GM12878 (cell line): ENCODE results near the gene ARHGEF3. TPM values are rescaled to one million over a fixed set of nuclear protein-coding genes. Genes with fewer than 3 reads are reported as not detected.

Source experiments
- ATAC-seq: fragments of 200-7000 bp; cut with Tn5 transposase; 3 replicates; pipeline ENCODE4 v1.9.1; 2020; ENCODE audit warnings: mild to moderate bottlenecking, moderate library complexity
- BruUV-seq: library from RNA; stranded (reverse); fragments of 400-500 nt; replicated peaks from 2 replicates; lab custom pipeline; 2021; lab: Mats Ljungman, UMichigan
- CTCF ChIA-PET: fragments of 300-600 bp; sonication (Branson Sonifier 250); formaldehyde crosslinking; extraction: SDS; loops from one replicate; lab custom pipeline; 2021; ENCODE audit warnings: inconsistent platforms; lab: Yijun Ruan, JAX
- POLR2A ChIA-PET: fragments of 350-600 bp; formaldehyde crosslinking; extraction: SDS; loops from one replicate; lab custom pipeline; 2021; ENCODE audit warnings: inconsistent platforms; lab: Charles Lee
- RAD21 ChIA-PET: fragments of 300-600 bp; sonication (Branson Sonifier 250); formaldehyde crosslinking; loops from one replicate; lab custom pipeline; 2023; ENCODE audit warnings: antibody characterized with exemption; ENCODE audit not compliant: unreplicated experiment; lab: Charles Lee
- SMC1A ChIA-PET: fragments of 300-600 bp; sonication (Branson Sonifier 250); formaldehyde crosslinking; loops from one replicate; lab custom pipeline; 2023; ENCODE audit not compliant: unreplicated experiment, uncharacterized antibody; lab: Charles Lee
- DNase-seq: peaks from one replicate; pipeline ENCODE4 v3.0.0-alpha.2; 2011; ENCODE audit warnings: low read depth, low spot score
- FAIRE-seq: peaks from 3 replicates; lab custom pipeline; 2011; peaks lifted over from hg19 to GRCh38; lab: Jason Lieb, UNC
- H2AFZ ChIP-seq: 2 replicates; pipeline ENCODE4 v1.6.0; 2011; ENCODE audit warnings: low read depth, low read length, control low read depth; ENCODE audit not compliant: control insufficient read depth
- H3K27ac ChIP-seq: 2 replicates; pipeline ENCODE4 v1.5.1; 2011; ENCODE audit warnings: control low read depth; ENCODE audit not compliant: control insufficient read depth, insufficient read depth
- H3K27me3 ChIP-seq, 2 experiments: replicated peaks in 1 of 2; 2 replicates each; pipeline versions ENCODE4 v1.6.0 to v1.6.1; 2011; ENCODE audit warnings: low read length in 1 of 2; ENCODE audit not compliant: control insufficient read depth in 2 of 2, insufficient read depth in 2 of 2
- H3K36me3 ChIP-seq, 2 experiments: 2 replicates each; pipeline ENCODE4 v1.5.1; 2011; ENCODE audit warnings: low read length in 1 of 2; ENCODE audit not compliant: control insufficient read depth in 2 of 2, insufficient read depth in 2 of 2
- H3K4me1 ChIP-seq: 2 replicates; pipeline ENCODE4 v1.6.1; 2011; ENCODE audit warnings: mild to moderate bottlenecking, low read length, moderate library complexity, mixed read lengths; ENCODE audit not compliant: control insufficient read depth, insufficient read depth
- H3K4me2 ChIP-seq: 2 replicates; pipeline ENCODE4 v1.6.0; 2011; ENCODE audit warnings: control low read depth; ENCODE audit not compliant: control insufficient read depth, insufficient read depth
- H3K4me3 ChIP-seq: fragments of 200-600 bp; sonication (generic); 2 replicates; pipeline ENCODE4 v1.5.1; 2016
- H3K79me2 ChIP-seq: 2 replicates; pipeline ENCODE4 v1.6.0; 2011; ENCODE audit warnings: low read length; ENCODE audit not compliant: control insufficient read depth, insufficient read depth
- H3K9ac ChIP-seq: 2 replicates; pipeline ENCODE4 v1.8.0; 2011; ENCODE audit warnings: low read length, control low read depth, mixed read lengths; ENCODE audit not compliant: control insufficient read depth, insufficient read depth
- H3K9me3 ChIP-seq: replicated peaks from 3 replicates; pipeline ENCODE4 v1.5.1; 2011; ENCODE audit warnings: mild to moderate bottlenecking, low read length; ENCODE audit not compliant: control insufficient read depth, insufficient read depth
- H4K20me1 ChIP-seq: 2 replicates; pipeline ENCODE4 v1.6.0; 2011; ENCODE audit not compliant: control insufficient read depth, insufficient read depth
- IKZF1 ChIP-seq: fragments of 450-650 bp; conservative IDR thresholded peaks from 2 replicates; pipeline ENCODE4 v1.6.1; 2017; ENCODE audit warnings: antibody characterized with exemption, mild to moderate bottlenecking
- PAX5 ChIP-seq: IDR thresholded peaks from 2 replicates; pipeline ENCODE4 v1.6.1; 2011; ENCODE audit warnings: low read depth, low read length, borderline replicate concordance
- POLR2A ChIP-seq: IDR thresholded peaks from 2 replicates; pipeline ENCODE4 v1.6.1; 2011; ENCODE audit warnings: low read depth, mild to moderate bottlenecking, low read length
- SPI1 ChIP-seq: IDR thresholded peaks from 2 replicates; pipeline ENCODE4 v1.6.1; 2011; ENCODE audit warnings: low read depth, mild to moderate bottlenecking, low read length, moderate library complexity, borderline replicate concordance; ENCODE audit not compliant: insufficient read depth
- TARDBP ChIP-seq: IDR thresholded peaks from 2 replicates; pipeline ENCODE4 v1.6.1; 2016; ENCODE audit warnings: borderline replicate concordance
- ZSCAN29 ChIP-seq: fragments of 450-650 bp; IDR thresholded peaks from 2 replicates; pipeline ENCODE4 v1.6.1; 2017; ENCODE audit warnings: mild to moderate bottlenecking, moderate library complexity
- WGBS: methylation state at CpG from one replicate; pipeline ENCODE4 v1.1.6; 2016; ENCODE audit warnings: low lambda C conversion rate; ENCODE audit not compliant: insufficient replicate concordance, insufficient coverage; ENCODE audit errors: missing lambda C conversion rate; 5-methylcytosine and 5-hydroxymethylcytosine counted together
- in situ Hi-C: fragments of 300-500 bp; cut with MboI; formaldehyde crosslinking; loops from 9 replicates; pipeline ENCODE4 v1.14.3; 2018; ENCODE audit warnings: mixed read lengths
- intact Hi-C: fragments of 100-400 bp; cut with micrococcal nuclease; formaldehyde crosslinking; loops from one replicate; pipeline ENCODE4 v1.14.2; 2022; ENCODE audit not compliant: unreplicated experiment
- polyA plus RNA-seq, 11 experiments: library from polyadenylated mRNA; depleted of rRNA in 4 of 11; unstranded in 6 of 11; stranded (reverse) in 5 of 11; fragments of >200 nt; fragmentation: Nextera tagmentation in 4 of 11; fragmentation: Illumina TruSeq in 1 of 11; extraction: Ambion mirVana in 4 of 11; extraction: Trizol in 1 of 11; gene quantifications; 1 replicate in 1 of 11; 2 replicates in 10 of 11; pipeline versions ENCODE4 v1.2.1 to v1.2.3, GENCODE V29; 2011 to 2016; ENCODE audit warnings: inconsistent platforms in 2 of 11, missing spikeins in 2 of 11, low read depth in 1 of 11
- total RNA-seq, 4 experiments: library from RNA; depleted of rRNA in 3 of 4; stranded (reverse); fragments of >200 nt in 3 of 4; fragmentation: Illumina TruSeq in 1 of 4; extraction: Trizol in 1 of 4; gene quantifications; 2 replicates each; pipeline versions ENCODE4 v1.2.1 to v1.2.3, GENCODE V29; 2013 to 2021
- TF ChIP-seq, protein P1 (sequence below): fragments of 450-650 bp; IDR thresholded peaks from 2 replicates; pipeline ENCODE4 v1.6.1; 2017; ENCODE audit warnings: mild to moderate bottlenecking, moderate library complexity

The ARHGEF3 gene
- total and polyA plus RNA-seq, 10 of the 15 experiments (the other 5 are each of a cell fraction or from before 2014, with no cell fraction given), result 21.8 to 78.7 (median 56.2) TPM

DNA sequence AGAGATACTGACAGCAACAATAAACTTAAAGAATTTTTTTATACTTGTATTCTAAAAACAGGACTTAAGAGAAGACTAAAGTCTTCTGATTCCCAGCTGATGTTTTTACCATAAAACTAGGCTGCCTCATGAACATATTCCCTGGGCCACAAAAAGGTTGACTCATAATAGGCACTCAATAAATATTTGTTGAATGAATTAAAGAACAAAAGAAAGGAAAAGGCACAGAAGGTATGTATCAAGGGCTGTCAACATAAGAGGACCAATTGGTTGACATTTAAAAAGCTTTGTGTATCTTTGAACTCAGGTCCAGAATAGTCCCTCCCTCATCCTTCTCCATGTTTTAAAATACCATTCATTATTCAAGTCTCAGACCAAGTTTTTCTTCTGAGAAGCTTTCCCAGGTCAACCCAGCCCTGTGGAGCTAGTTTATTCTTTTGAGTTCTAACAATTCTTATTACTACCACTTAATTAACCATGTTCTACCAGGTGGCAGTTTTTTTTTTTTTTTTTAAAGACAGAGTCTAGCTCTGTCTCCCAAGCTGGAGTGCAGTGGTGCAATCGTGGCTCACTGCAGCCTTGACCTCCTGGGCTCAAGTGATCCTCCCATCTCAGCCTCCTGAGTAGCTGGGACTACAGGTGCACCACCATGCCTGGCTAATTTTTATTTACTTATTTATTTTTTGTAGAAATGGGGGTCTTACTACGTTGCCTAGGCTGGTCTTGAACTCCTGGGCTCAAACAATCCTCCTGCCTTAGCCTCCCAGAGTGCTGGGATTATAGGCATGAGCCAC, 17.5 kb upstream of the ARHGEF3 start (continued):
- TF ChIP-seq, protein P1, sequence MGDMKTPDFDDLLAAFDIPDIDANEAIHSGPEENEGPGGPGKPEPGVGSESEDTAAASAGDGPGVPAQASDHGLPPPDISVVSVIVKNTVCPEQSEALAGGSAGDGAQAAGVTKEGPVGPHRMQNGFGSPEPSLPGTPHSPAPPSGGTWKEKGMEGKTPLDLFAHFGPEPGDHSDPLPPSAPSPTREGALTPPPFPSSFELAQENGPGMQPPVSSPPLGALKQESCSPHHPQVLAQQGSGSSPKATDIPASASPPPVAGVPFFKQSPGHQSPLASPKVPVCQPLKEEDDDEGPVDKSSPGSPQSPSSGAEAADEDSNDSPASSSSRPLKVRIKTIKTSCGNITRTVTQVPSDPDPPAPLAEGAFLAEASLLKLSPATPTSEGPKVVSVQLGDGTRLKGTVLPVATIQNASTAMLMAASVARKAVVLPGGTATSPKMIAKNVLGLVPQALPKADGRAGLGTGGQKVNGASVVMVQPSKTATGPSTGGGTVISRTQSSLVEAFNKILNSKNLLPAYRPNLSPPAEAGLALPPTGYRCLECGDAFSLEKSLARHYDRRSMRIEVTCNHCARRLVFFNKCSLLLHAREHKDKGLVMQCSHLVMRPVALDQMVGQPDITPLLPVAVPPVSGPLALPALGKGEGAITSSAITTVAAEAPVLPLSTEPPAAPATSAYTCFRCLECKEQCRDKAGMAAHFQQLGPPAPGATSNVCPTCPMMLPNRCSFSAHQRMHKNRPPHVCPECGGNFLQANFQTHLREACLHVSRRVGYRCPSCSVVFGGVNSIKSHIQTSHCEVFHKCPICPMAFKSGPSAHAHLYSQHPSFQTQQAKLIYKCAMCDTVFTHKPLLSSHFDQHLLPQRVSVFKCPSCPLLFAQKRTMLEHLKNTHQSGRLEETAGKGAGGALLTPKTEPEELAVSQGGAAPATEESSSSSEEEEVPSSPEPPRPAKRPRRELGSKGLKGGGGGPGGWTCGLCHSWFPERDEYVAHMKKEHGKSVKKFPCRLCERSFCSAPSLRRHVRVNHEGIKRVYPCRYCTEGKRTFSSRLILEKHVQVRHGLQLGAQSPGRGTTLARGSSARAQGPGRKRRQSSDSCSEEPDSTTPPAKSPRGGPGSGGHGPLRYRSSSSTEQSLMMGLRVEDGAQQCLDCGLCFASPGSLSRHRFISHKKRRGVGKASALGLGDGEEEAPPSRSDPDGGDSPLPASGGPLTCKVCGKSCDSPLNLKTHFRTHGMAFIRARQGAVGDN, result no peak

DNA sequence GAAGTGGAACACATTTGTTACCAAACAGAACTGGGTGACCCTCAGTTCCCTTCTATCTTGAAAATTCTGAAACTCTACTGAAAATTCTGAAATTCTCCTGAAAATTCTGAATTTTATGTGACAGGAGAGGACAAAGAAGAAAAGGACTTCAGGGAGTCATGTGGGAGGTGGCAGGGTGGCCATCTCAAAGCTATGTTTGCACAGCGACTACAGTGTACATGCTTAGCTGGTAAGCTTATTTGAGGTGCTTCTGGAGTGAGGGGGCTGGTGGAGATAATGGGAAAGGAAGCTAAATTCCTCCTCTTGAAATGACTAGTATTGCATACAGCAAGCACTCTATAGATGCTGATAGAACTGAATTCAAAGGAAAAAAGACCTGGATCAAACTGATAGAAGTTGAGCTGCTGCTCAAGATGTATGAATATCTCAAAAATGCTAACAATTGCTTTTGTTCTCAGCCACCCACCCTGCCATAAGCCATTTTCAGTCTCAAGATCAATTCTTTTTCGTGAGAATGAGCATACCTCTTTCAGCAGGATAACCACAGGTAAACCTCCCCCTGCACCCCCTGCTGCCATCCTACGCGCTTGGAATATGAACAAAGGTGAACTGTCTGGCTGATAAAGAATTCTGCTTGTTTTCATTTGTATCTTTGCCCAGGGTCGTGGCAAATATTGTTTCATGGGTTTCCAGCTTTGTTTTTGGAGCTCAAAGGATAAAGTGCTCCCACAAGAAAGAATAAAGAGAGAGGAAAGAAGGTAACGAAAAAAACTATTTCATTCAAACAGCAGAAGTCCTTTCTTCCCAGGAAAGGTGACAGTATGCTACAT, 16.6 kb upstream of the ARHGEF3 start:
- ATAC-seq, result no peak
- BruUV-seq, result no TSS peak
- no peak overlapping the region for H3K4me3 ChIP-seq
- H3K4me1 ChIP-seq, result no peaks in the 10 kb centered on the region
- in situ Hi-C loops, result no loop called here
- no peak overlapping the region for H3K27ac ChIP-seq
- CTCF ChIA-PET, result interaction anchor here (0.8 to 5.0 kb wide), 8 partner anchors 11 to 258 kb away, joined by 3 to 24 read pairs (median 4); partner anchors contain the start of gene ARHGEF3
- POLR2A ChIA-PET, result interaction anchor here (1.0 to 1.2 kb wide), 3 partner anchors 8 to 98 kb away, joined by 3 to 4 read pairs (median 3); no protein-coding TSS in a partner anchor
- SMC1A ChIA-PET, result interaction anchor here (0.7 to 3.7 kb wide), 10 partner anchors 8 to 171 kb away, joined by 3 to 13 read pairs (median 5); partner anchors contain the start of gene ARHGEF3
- FAIRE-seq, result no peak
- no peak overlapping the region for H3K9ac ChIP-seq
- intact Hi-C loops, result no loop called here
- H3K36me3 ChIP-seq, result no peaks in the 10 kb centered on the region
- RAD21 ChIA-PET, result interaction anchor here (1.2 to 3.0 kb wide), 6 partner anchors 14 to 170 kb away, joined by 3 to 9 read pairs (median 6); partner anchors contain the start of gene ARHGEF3
- no peaks in the 10 kb centered on the region for H3K9me3 ChIP-seq
- no peak for DNase-seq
- H3K79me2 ChIP-seq, result no peaks in the 10 kb centered on the region
- TF ChIP-seq SPI1, result no peak
- TF ChIP-seq TARDBP, result no peak
- no peak for TF ChIP-seq IKZF1
- no peak for TF ChIP-seq PAX5
- TF ChIP-seq POLR2A, result no peak
- TF ChIP-seq ZSCAN29, result no peak
- no peak overlapping the region for H2AFZ ChIP-seq
- 45% methylated on average over 6 of the region's 6 CpGs for WGBS
- H3K27me3 ChIP-seq, result peaks cover 0 to 2% of the 10 kb centered on the region in 2 experiments; a peak in 1 of 4 replicates
- H3K4me2 ChIP-seq, result no peak overlapping the region
- H4K20me1 ChIP-seq, result peaks cover 4% of the 10 kb centered on the region
